HG03064 (cell line): Measurements from ENCODE around the gene PRSS21.

Experiments used
- ATAC-seq: cut with Tn5 transposase; IDR thresholded peaks from one replicate; pipeline ENCODE4 v1.9.1; 2021; ENCODE audit warnings: low read depth; ENCODE audit not compliant: unreplicated experiment

PRSS21 gene

GRCh38 chr16:2779151-2779920, 37.7 kb upstream of the PRSS21 start:
- ATAC-seq = no peak

- no peak for ATAC-seq
These were observed 36.8 kb upstream of the PRSS21 start for GRCh38 chr16:2779978-2780898.

- no peak for ATAC-seq
These were observed 34.3 kb upstream of the PRSS21 start for GRCh38 chr16:2782583-2783351.

GRCh38 chr16:2783581-2784357, 33.3 kb upstream of the PRSS21 start:
- ATAC-seq = no peak

- ATAC-seq = no peak
These were observed 32.5 kb upstream of the PRSS21 start for GRCh38 chr16:2784358-2785100.

- no peak for ATAC-seq
These were observed 31.7 kb upstream of the PRSS21 start for GRCh38 chr16:2785101-2785991.

GRCh38 chr16:2786061-2786825, 30.8 kb upstream of the PRSS21 start:
- no peak for ATAC-seq

- ATAC-seq = no peak
These were observed 30.2 kb upstream of the PRSS21 start for GRCh38 chr16:2786826-2787151.

GRCh38 chr16:2787406-2787805, 29.6 kb upstream of the PRSS21 start, which contains the start of gene PRSS33:
Gene PRSS33, minus strand, starts transcription at chr16:2787560. Its CDS starts 1,013 bp downstream, at chr16:2786547.
- ATAC-seq = no peak

GRCh38 chr16:2787961-2788360, 29.1 kb upstream of the PRSS21 start:
- ATAC-seq = no peak

GRCh38 chr16:2790631-2791030, 26.4 kb upstream of the PRSS21 start:
- no peak for ATAC-seq

- ATAC-seq = no peak
These were observed 25.9 kb upstream of the PRSS21 start for GRCh38 chr16:2791174-2791573.

- no peak for ATAC-seq
These were observed 24.1 kb upstream of the PRSS21 start for GRCh38 chr16:2792940-2793339.

- ATAC-seq = no peak
These were observed 21.5 kb upstream of the PRSS21 start for GRCh38 chr16:2795395-2796143.

- ATAC-seq = no peak
These were observed 18.3 kb upstream of the PRSS21 start for GRCh38 chr16:2798723-2799204.

- no peak for ATAC-seq
These were observed 17.7 kb upstream of the PRSS21 start for GRCh38 chr16:2799205-2799858.
